Measurements from ENCODE around the gene CLDN15.
"Not testable (repeated sequence)": the region's sequence is repeated elsewhere in the genome, so short reads cannot be mapped to it uniquely, and the experiment has no call there.

The CLDN15 gene

GRCh38 chr7:101218236-101219125, 19.1 kb downstream of the CLDN15 start:
- no peak for DNase-seq

- peak; percentile 97 for DNase-seq
These were observed 20.0 kb downstream of the CLDN15 start, which contains the start of the genes PLOD3 and ZNHIT1 for GRCh38 chr7:101217388-101218235. TSS of gene PLOD3 (minus strand) at chr7:101217581. CDS start at chr7:101217274, 307 bp downstream. TSS of gene ZNHIT1 (plus strand) at chr7:101218165. CDS start at chr7:101218196, 31 bp downstream.

GRCh38 chr7:101216860-101217387, 20.7 kb downstream of the CLDN15 start:
- DNase-seq, result no peak

GRCh38 chr7:101216001-101216859, 21.4 kb downstream of the CLDN15 start:
- DNase-seq, result no peak

- DNase-seq, result no peak
These were observed 25.6 kb downstream of the CLDN15 start for GRCh38 chr7:101212014-101212413.

GRCh38 chr7:101211501-101211900, 26.1 kb downstream of the CLDN15 start:
- no peak for DNase-seq

- DNase-seq, result no peak
These were observed 27.5 kb downstream of the CLDN15 start for GRCh38 chr7:101210143-101210542.

GRCh38 chr7:101208794-101209193, 28.8 kb downstream of the CLDN15 start:
- DNase-seq, result no peak

- no peak for DNase-seq
These were observed 30.1 kb downstream of the CLDN15 start for GRCh38 chr7:101207459-101207858.

- DNase-seq, result no peak
These were observed 30.9 kb downstream of the CLDN15 start for GRCh38 chr7:101206665-101207042.

- no peak for DNase-seq
These were observed 31.5 kb downstream of the CLDN15 start for GRCh38 chr7:101205901-101206664.

GRCh38 chr7:101203740-101204738, 33.6 kb downstream of the CLDN15 start:
- DNase-seq, result peak; percentile 19

GRCh38 chr7:101202603-101202918, 35.0 kb downstream of the CLDN15 start:
- no peak for DNase-seq

GRCh38 chr7:101201695-101202602, 35.7 kb downstream of the CLDN15 start:
- no peak for DNase-seq

- DNase-seq, result no peak
These were observed 36.6 kb downstream of the CLDN15 start, which contains the start of gene MOGAT3 for GRCh38 chr7:101200862-101201599. TSS of gene MOGAT3 (minus strand) at chr7:101201036. CDS start at chr7:101200854, 182 bp downstream.

GRCh38 chr7:101200504-101200861, 37.1 kb downstream of the CLDN15 start:
- DNase-seq, result no peak

GRCh38 chr7:101199522-101199921, 38.1 kb downstream of the CLDN15 start:
- DNase-seq, result not testable (repeated sequence)

GRCh38 chr7:101198476-101198875, 39.1 kb downstream of the CLDN15 start:
- DNase-seq, result no peak

All from stimulated activated CD4-positive, alpha-beta T cell treated with anti-CD3 and anti-CD28 coated beads, Interleukin-4, amount 100 ng/mL, for 24 hours (primary cell).